ENCODE results near the gene COG5.

DNA sequence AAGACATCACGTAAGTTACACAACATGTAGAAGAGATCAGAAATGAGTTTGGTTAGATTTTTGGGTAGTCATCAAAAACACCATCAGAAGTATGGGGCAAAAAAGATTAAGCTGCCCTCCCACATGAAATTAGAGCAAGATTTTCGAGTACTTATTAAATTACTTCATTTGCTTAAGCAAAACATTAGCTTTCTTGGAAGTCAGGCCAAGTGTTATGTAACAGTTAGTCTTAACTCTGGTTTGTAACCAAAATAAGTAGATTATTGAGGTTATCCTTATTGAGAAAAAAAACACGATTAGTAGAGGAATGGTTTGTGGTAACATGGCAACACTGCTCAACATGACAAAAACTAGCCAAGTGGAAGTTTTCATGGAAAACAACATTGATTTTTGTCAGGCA lies 357.0 kb downstream of the COG5 start:
- no peak for TF ChIP-seq GATA3 (IDR thresholded peaks at IDR 0.05; ENCODE audit: low read depth, low read length)
- no peak for TF ChIP-seq GATA2 (IDR thresholded peaks at IDR 0.05; ENCODE audit: low read depth, low read length)
